ENCODE data around the gene CHMP4B.

Gene CHMP4B

GRCh38 chr20:33827109-33827508 lies 16.0 kb downstream of the CHMP4B start:
- in situ Hi-C loops (cut with HindIII; ENCODE audit: low sequenced_read_pairs), result no loop called here
- no peak overlapping the region for H3K4me3 ChIP-seq (ENCODE audit: low read depth, low read length)
- TF ChIP-seq, protein P1, sequence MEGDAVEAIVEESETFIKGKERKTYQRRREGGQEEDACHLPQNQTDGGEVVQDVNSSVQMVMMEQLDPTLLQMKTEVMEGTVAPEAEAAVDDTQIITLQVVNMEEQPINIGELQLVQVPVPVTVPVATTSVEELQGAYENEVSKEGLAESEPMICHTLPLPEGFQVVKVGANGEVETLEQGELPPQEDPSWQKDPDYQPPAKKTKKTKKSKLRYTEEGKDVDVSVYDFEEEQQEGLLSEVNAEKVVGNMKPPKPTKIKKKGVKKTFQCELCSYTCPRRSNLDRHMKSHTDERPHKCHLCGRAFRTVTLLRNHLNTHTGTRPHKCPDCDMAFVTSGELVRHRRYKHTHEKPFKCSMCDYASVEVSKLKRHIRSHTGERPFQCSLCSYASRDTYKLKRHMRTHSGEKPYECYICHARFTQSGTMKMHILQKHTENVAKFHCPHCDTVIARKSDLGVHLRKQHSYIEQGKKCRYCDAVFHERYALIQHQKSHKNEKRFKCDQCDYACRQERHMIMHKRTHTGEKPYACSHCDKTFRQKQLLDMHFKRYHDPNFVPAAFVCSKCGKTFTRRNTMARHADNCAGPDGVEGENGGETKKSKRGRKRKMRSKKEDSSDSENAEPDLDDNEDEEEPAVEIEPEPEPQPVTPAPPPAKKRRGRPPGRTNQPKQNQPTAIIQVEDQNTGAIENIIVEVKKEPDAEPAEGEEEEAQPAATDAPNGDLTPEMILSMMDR (IDR thresholded peaks at IDR 0.05; ENCODE audit: low read depth, low read length), result no peak
- DNase-seq (ENCODE audit: low read depth, low spot score), result no peak

DNA sequence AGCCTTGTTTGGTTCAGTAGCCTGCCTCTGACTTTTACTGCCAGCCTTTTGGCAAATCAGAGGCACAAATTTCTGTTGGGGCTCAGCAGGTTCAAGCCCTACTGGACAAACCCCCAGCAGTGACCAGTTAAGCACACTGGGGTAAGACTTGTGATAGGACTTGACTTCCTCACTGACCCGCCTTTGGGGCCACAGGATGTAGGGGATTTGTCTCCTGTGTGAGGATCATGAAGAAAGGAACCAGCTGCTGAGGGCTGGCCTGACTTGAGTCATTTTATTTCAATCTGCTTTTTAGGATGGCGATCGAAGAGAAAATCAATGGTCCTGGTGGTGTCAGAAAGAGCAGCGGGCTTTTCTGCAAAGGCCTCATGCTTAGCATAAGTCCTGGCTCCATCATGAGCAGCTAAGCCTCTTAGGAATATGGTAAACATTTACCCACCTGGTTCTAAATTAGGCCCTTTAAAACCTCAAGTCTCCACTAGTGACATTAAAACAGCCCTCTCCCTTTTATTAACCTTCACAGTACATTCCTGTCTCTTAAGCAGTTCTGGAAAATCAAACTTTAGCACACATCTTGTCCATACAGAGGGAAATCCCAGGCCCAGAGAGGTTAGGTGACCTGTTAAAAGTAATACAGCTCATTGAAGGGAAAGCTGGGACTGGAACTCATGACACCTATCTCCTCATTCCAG lies 16.6 kb downstream of the CHMP4B start:
- TF ChIP-seq, protein P1 (IDR thresholded peaks at IDR 0.05; ENCODE audit: low read depth, low read length), result no peak
- in situ Hi-C loops (cut with HindIII; ENCODE audit: low sequenced_read_pairs), result no loop called here
- no peak for DNase-seq (ENCODE audit: low read depth, low spot score)
- no peak overlapping the region for H3K4me3 ChIP-seq (ENCODE audit: low read depth, low read length)

DNA sequence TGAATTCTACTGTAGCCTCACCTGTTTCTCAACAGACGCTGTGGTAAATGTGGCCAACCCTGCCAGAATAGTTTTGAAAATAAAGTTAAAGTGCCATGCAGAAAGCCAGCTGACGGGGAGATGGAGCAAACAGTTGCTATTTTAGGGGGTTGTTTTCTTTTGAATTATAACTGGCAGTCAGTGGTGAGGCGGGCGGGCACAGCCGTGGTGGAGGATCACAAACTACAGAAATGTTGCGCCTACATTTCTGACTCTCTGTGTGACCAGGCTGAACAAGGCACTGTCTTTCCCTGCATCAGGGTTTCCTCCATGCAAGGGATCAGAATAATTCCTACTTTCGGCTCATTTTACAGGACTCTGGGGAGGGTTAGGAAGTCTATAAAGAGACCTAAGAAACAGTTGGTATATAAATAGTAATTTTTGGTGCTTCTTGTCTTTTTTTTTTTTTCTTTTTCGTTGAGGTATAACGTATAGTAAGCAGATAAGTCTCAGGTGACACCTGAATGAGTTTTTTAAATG lies 17.2 kb downstream of the CHMP4B start:
- TF ChIP-seq, protein P1 (IDR thresholded peaks at IDR 0.05; ENCODE audit: low read depth, low read length), result no peak
- DNase-seq (ENCODE audit: low read depth, low spot score), result no peak
- no peak overlapping the region for H3K4me3 ChIP-seq (ENCODE audit: low read depth, low read length)
- in situ Hi-C loops (cut with HindIII; ENCODE audit: low sequenced_read_pairs), result no loop called here

- no peak for DNase-seq (ENCODE audit: low read depth, low spot score)
- H3K4me3 ChIP-seq (ENCODE audit: low read depth, low read length), result no peak overlapping the region
- TF ChIP-seq, protein P1 (IDR thresholded peaks at IDR 0.05; ENCODE audit: low read depth, low read length), result no peak
- in situ Hi-C loops (cut with HindIII; ENCODE audit: low sequenced_read_pairs), result no loop called here
Measured at GRCh38 chr20:33828967-33829560, 17.9 kb downstream of the CHMP4B start.

DNA sequence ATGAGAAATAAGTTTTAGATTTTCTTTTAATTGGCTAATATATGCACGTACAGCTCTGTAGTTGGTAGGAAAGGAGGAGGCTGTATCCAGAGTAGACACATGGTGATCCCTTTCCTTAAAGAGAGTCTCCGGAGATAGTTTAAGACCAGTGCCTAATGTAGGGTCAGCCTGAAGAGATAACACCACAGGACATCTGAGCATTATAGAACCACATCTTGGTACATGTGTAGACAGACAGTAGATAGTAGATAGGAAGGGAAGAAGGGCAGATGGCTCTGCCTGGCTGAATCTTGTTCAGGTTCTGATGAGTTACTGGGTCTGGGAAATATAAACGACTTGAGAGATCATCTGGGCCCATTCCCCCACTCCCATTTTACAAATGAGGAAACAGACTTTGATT lies 18.5 kb downstream of the CHMP4B start:
- no peak for DNase-seq (ENCODE audit: low read depth, low spot score)
- H3K4me3 ChIP-seq (ENCODE audit: low read depth, low read length), result no peak overlapping the region
- in situ Hi-C loops (cut with HindIII; ENCODE audit: low sequenced_read_pairs), result no loop called here
- TF ChIP-seq, protein P1 (IDR thresholded peaks at IDR 0.05; ENCODE audit: low read depth, low read length), result no peak

DNA sequence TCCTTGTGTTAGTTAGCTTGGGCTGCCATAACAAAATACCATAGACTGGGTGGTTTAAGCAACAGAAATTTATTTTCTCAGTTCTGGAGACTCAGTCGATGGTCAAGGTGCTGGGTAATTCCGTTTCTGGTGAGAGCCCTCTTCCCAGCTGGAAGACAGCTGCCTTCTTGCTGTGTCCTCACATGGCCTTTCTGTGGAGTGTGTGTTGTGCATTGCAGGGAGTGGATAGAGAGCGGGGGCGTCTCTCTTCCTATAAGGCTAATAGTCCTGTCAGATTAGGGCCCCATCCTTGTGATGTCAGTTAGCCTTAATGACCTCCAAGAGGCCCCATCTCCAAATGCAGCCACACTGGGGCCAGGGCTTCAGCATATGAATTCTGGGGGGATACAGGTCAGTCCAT lies 19.2 kb downstream of the CHMP4B start:
- TF ChIP-seq, protein P1 (IDR thresholded peaks at IDR 0.05; ENCODE audit: low read depth, low read length), result no peak
- in situ Hi-C loops (cut with HindIII; ENCODE audit: low sequenced_read_pairs), result no loop called here
- no peak for DNase-seq (ENCODE audit: low read depth, low spot score)

More for the DNA sequence above, 19.2 kb downstream of the CHMP4B start:
- H3K4me3 ChIP-seq (ENCODE audit: low read depth, low read length), result no peak overlapping the region

Measured in astrocyte of the spinal cord (primary cell).